Left renal cortex interstitium (tissue), 4 donors: ENCODE results near the gene QARS1. TPM values are rescaled to one million over a fixed set of nuclear protein-coding genes. Genes with fewer than 3 reads are reported as not detected.

ENCODE experiments used
- DNase-seq, 4 donors: peaks; one replicate each; pipeline ENCODE4 v3.0.0-alpha.2; 2013; ENCODE audit warnings: low read depth in 4 of 4, low spot score in 2 of 4, missing footprints in 1 of 4
- polyA plus RNA-seq, 4 donors: library from polyadenylated mRNA; unstranded; fragments of 120-200 nt; gene quantifications; one replicate each; pipeline ENCODE4 v1.2.1, GENCODE V29; 2013; ENCODE audit not compliant: insufficient read length in 4 of 4

The QARS1 gene
- polyA plus RNA-seq: 100 to 1,000 TPM; 286 to 312 (median 308) TPM

DNA sequence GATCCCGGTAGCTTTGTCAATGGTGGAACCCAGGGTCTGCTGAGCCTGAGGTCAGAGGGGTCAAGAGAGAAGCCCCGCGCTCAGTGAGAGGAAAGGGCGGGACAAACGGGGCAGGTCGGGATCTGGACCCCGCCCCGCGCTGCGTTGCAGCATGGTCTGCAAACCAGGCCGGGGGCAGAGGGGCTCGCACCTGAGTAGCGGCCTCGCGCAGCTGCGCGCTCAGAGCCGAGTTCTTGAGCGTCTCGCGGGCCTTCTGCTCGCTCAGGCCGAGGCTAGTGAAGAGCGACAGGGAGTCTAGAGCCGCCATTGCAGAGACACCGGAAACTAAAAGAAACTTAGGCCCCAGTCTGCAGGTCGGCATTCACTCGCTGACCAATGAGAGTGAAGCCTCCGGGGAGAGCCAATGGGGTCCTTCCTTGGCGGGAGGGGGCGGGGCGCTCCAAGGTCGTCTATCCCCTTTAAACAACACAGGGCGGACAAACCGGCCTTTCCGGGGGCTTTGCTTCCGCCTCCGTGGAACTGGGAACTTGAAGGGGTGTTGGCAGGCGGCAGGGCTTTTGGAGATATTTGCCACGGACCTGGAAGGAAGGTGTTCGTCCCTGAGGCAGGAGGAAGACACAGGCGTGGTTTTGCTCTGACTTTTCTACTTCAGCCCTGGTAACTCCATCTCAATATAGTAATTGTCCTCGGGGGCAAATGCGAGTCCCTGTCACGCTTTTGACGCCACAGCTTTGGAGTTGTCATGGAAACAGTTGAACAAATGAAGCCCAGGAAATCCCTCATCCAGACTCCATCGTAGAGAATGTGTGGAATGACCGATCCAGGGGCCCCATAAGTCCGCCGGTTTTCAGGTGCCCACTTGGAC, at the start of gene QARS1:
Gene QARS1, minus strand, starts transcription at position 331 of the 865 bp plus-strand sequence. Its CDS starts 24 bp downstream, at position 307.
- peak; percentile 77 to 92 (median 84) for DNase-seq

DNA sequence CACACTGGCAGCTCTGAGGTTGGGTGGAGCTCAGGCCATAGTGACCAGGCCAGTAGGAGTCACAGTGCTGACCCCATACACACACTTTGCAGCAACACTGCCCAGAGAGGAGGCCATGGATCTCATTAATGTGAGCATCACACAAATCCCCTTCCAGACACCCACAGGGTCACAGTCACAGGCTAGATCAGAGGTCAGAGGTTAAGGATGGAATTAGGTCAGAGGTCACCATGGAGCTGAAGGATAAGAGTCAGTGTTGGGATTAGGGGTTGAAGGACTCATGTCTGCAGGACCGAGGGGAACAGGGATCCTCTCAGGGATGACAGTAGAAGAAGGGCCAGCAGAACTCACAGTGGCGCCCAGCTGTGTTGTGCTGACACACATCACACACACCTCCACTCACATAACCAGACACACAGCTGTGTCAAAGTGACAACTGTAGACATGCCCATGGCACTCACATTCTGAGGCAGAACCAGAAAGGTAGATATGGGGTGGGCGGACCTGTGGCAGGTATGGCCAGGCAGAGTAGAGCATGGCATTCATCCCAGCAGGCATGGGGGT, 48.9 kb upstream of the QARS1 start:
- no peak for DNase-seq

DNA sequence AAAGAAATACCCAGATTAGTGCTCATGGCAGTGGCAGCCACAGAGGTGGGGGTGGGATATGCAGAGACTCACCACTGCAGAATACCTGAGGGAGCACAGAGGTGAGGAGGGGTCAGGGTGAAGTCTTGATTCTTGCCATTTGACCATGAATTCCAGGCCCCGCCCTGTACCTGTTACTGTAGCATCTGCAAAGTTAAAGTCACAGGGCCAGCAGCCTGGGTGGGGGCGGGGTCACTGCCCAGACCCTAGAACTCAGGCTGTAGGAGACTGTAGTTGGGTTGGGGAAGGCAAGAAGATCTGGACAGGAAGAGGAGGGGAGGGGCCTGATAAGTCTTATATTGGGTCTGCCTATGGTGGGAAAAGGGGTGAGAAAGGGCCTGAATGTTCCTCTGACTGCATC, 47.1 kb upstream of the QARS1 start:
- no peak for DNase-seq

DNA sequence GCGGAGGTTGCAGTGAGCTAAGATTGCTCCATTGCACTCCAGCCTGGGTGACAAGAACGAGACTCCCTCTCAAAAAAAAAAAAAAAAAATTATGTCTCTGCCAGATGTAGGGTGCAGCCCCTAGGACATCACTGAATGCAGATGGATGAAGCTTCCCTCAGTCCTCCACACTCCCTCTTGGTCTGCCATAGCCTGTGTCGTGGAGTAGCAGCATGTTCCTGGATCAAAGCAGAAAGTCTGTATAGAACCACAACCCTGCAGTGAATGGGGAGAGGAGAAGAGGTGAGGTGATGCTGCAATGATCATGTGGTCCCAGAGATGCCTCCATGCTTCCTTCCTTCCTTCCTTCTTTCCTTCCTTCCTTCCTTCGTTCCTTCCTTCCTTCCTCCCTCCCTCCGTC, 43.6 kb upstream of the QARS1 start:
- DNase-seq: no peak

DNA sequence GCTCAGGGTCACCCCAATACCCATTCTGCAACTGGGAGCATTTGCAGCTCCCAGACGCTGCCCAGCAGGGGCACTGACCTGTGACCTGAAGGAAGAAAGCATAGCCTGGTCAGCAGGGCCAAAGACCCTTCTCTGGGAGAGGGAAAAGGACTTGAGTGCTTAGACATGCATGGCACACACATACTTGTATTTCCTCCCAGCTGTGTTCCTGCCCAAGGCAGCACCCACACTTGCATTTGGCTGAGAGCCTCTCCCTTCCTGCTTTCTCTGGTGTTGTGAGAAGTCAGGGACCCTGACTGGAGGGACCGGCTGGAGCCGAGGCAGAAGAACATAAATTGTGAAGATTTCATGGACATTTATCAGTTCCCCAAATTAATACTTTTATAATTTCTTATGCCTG, 35.5 kb upstream of the QARS1 start:
- DNase-seq: no peak

GRCh38 chr3:49135499-49135898, 30.9 kb upstream of the QARS1 start:
- DNase-seq: no peak

DNA sequence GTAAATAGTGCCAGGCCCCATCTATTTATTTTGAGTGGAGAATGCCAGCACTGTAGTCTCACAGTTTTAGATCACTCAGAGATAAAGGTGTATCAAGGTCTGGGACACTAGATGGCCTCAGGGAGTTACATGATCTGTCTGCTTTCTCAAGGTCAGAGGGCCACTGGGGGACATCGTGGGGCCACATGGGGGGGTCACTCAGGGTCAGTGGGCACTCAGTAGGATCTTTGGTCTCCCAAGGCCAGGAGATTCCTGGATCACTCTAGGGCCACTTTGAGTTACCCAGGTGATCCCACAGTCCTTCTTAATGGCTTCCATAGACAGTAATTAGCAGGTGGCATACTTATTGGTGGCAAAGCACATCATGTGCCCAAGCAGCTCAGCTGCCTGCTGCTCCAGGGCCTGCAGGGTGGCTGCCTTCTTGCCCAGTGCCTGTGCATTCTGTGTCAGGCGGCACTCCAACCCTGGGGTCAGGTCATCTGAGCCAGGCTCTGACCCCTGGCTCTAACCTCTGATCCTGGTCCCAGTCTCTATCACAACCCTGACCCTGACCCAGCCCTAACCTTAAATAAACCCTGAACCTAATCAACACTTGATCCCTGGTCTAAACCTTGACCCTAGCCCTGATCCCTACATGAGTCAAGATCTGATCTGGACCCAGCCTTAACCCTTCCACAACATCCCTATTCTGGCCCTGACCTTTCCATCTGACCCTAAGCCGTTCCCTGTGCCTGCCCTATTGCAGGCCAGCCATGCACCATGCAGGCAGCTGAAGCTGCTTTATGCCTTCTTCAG, 30.1 kb upstream of the QARS1 start:
- DNase-seq: no peak

DNA sequence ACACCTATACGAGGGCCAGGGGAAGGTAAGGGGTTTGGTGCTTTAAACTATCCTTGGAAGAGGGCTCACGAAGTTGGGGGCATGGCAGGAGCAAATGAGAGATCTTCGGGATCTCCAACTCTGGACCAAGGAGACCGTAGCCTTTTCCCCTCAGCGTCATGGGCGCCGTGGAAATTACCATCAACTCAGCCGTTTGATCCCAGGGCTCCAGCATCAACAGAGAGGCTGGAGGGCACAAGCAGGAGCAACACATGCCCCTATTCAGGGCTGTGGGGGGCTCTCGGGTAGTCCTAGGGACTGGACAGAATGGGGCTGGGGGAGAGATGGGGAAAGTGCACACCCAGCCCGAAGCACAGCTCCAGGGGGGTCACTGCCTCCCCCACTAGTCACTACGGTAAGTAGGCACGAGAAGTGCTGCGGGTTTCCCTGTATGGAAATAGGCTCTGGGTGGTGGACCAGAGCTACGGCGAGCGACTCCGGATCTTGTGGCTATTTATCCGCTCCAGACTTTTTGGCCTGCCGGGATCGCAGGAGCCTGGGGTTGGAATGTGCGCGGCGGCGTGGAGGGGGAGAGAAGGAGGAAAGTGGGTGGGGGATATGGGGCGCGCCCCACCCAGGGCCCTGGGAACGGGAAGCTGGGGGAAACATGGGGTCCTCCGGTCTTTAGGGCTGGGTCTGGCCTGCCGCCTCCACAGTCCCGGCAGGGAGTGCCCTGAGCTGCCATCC, 28.8 kb upstream of the QARS1 start:
- DNase-seq: peak; percentile 68 to 89 (median 85)

- DNase-seq: peak; percentile 63 to 92 (median 80)
These were observed 28.1 kb upstream of the QARS1 start, which contains the start of gene LAMB2 for GRCh38 chr3:49132437-49133225. Gene LAMB2, minus strand, starts transcription at chr3:49133050. Its CDS starts 183 bp downstream, at chr3:49132867.

GRCh38 chr3:49132073-49132436, 27.5 kb upstream of the QARS1 start:
- DNase-seq: no peak

DNA sequence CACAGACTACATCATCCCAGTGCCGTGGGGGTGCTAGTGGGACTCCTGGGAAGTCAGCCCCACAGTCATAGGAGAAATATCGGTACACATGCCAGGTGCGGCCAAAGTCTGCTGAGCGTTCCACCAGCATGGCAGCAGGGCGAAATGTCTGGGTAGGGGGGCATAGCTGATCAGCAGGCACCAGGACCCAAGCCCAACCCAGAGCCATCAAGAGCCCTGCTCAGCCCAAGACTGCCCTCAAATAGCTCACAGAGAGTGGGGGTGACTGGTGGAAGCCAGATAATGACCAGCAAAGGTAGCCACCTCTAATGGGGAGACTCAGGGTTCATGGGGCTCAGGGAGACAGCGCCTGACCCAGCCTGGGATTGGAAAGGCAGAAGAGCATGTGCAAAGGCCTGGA, 27.0 kb upstream of the QARS1 start:
- no peak for DNase-seq

- no peak for DNase-seq
These were observed 26.5 kb upstream of the QARS1 start for GRCh38 chr3:49131040-49131439.

- DNase-seq: no peak
These were observed 20.6 kb upstream of the QARS1 start for GRCh38 chr3:49124991-49125670.

GRCh38 chr3:49124203-49124602, 19.6 kb upstream of the QARS1 start:
- DNase-seq: no peak

- DNase-seq: no peak
These were observed 19.1 kb upstream of the QARS1 start for GRCh38 chr3:49123687-49124086.

- no peak for DNase-seq
These were observed 18.5 kb upstream of the QARS1 start for GRCh38 chr3:49122886-49123545.

DNA sequence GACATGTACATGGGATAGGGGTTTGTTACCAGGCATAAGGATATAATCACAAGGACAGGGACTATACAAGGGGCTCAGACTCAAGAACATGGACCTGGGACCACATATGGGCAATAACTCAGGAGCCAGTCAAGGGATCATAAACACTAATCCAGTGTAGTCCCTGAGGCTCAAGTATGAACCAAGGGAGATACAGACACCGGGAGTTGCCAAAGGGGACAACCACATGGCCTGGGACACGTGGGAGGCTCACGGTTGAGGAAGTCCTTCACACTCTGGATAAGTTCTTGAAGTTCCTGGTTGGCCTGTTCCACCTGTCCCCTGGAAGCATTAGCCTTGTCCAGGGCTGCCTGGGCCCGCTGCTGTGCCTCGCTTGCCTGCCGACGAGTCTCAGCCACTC, 17.9 kb upstream of the QARS1 start:
- no peak for DNase-seq

DNA sequence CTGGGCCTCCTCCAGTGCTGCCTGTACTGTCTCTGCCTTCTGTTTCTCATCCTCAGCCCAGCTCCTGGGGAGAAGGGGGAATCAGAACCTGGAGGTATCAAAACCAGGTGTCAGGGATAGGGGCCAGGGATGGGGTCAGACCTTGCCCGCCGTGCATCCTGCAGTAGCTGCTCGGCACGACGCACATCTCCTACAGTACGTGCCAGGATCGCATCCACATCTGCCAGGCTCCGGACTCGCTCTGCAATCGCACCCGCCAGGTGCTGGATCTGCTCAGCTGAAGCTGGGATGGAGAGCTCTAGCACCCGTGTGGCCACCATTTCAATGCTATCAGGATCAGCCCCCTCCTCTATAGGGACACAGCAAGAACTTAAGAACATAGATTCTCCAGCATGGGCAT, 17.5 kb upstream of the QARS1 start:
- DNase-seq: no peak
